OCI-LY1 (cell line): ENCODE data around the gene ITPK1.

Experiments
- H2AFZ ChIP-seq: fragments of 200-600 bp; sonication (generic), shearing (Covaris generic); 2 replicates; pipeline ENCODE4 v1.6.0; 2014; ENCODE audit warnings: antibody characterized with exemption, mild to moderate bottlenecking, low read length
- H3F3A ChIP-seq: fragments of 200-600 bp; sonication (generic), shearing (Covaris generic); 2 replicates; pipeline ENCODE4 v1.6.0; 2014; ENCODE audit warnings: mild to moderate bottlenecking, antibody characterized with exemption, low read length, moderate library complexity; ENCODE audit not compliant: insufficient read depth
- H3K27ac ChIP-seq: fragments of 200-600 bp; sonication (generic); 2 replicates; pipeline ENCODE4 v1.5.1; 2014; ENCODE audit warnings: low read length, mixed run types, mild to moderate bottlenecking, low read depth; ENCODE audit not compliant: poor library complexity, severe bottlenecking
- H3K27me3 ChIP-seq: fragments of 200-600 bp; sonication (generic); 2 replicates; pipeline ENCODE4 v1.6.0; 2014; ENCODE audit warnings: antibody characterized with exemption, mild to moderate bottlenecking, low read length, moderate library complexity; ENCODE audit not compliant: insufficient read depth
- H3K36me3 ChIP-seq: fragments of 200-600 bp; sonication (generic); 2 replicates; pipeline ENCODE4 v1.6.1; 2014; ENCODE audit warnings: mild to moderate bottlenecking, antibody characterized with exemption, low read length, moderate library complexity, mixed read lengths; ENCODE audit not compliant: insufficient read depth
- H3K4me1 ChIP-seq: fragments of 200-600 bp; sonication (generic); 2 replicates; pipeline ENCODE4 v1.5.1; 2014; ENCODE audit warnings: mild to moderate bottlenecking, low read length, moderate library complexity; ENCODE audit not compliant: insufficient read depth, severe bottlenecking
- H3K4me2 ChIP-seq: fragments of 200-600 bp; sonication (generic), shearing (Covaris generic); 2 replicates; pipeline ENCODE4 v1.6.1; 2014; ENCODE audit warnings: low read length
- H3K4me3 ChIP-seq: fragments of 200-600 bp; sonication (generic); 2 replicates; pipeline ENCODE4 v1.5.1; 2014; ENCODE audit warnings: low read length, low read depth, mild to moderate bottlenecking, mixed read lengths; ENCODE audit not compliant: poor library complexity, severe bottlenecking
- H3K79me2 ChIP-seq: fragments of 200-600 bp; shearing (Covaris generic); 2 replicates; pipeline ENCODE4 v1.6.1; 2016; ENCODE audit warnings: mixed run types, low read length, mixed read lengths; ENCODE audit not compliant: insufficient read depth
- H3K9ac ChIP-seq: fragments of 200-600 bp; sonication (generic), shearing (Covaris generic); 2 replicates; pipeline ENCODE4 v1.6.1; 2014; ENCODE audit warnings: mild to moderate bottlenecking, low read length, mixed read lengths
- H3K9me2 ChIP-seq: fragments of 200-600 bp; sonication (generic), shearing (Covaris generic); 2 replicates; pipeline ENCODE4 v1.6.1; 2014; ENCODE audit warnings: low read depth, mild to moderate bottlenecking, low read length, mixed read lengths
- H3K9me3 ChIP-seq: fragments of 200-600 bp; shearing (Covaris generic); 2 replicates; pipeline ENCODE4 v1.6.1; 2014; ENCODE audit warnings: low read length, mixed read lengths
- H4K20me1 ChIP-seq: fragments of 200-600 bp; sonication (generic), shearing (Covaris generic); 2 replicates; pipeline ENCODE4 v1.6.0; 2016; ENCODE audit warnings: mild to moderate bottlenecking, low read length; ENCODE audit not compliant: insufficient read depth
- CTCF ChIP-seq: fragments of 200-600 bp; sonication (generic), shearing (Covaris generic); IDR thresholded peaks from 2 replicates; pipeline ENCODE4 v1.5.1; 2017; ENCODE audit warnings: mild to moderate bottlenecking, antibody characterized with exemption, low read length, moderate library complexity, mixed read lengths
- EZH2 ChIP-seq: fragments of 200-600 bp; sonication (generic), shearing (Covaris generic); IDR thresholded peaks from 2 replicates; pipeline ENCODE4 v1.8.0; 2017; ENCODE audit warnings: borderline replicate concordance, mixed run types, mild to moderate bottlenecking, antibody characterized with exemption, low read length, moderate library complexity, mixed read lengths

ITPK1 gene

GRCh38 chr14:93045211-93045674 is 70.5 kb downstream of the ITPK1 start:
- no peaks in the 10 kb centered on the region for H3K9me2 ChIP-seq
- H3K4me3 ChIP-seq, result no peak overlapping the region
- no peaks in the 10 kb centered on the region for H4K20me1 ChIP-seq
- H3K27ac ChIP-seq, result no peak overlapping the region
- no peak overlapping the region for H3K9ac ChIP-seq
- H3K36me3 ChIP-seq, result no peaks in the 10 kb centered on the region
- H3F3A ChIP-seq, result no peaks in the 10 kb centered on the region
- H3K4me2 ChIP-seq, result no peak overlapping the region
- TF ChIP-seq CTCF (no peak), EZH2 (no peak)
- H3K27me3 ChIP-seq, result peaks cover 8% of the 10 kb centered on the region; the same call in 1 of the 2 replicates
- H3K79me2 ChIP-seq, result no peaks in the 10 kb centered on the region
- no peaks in the 10 kb centered on the region for H3K4me1 ChIP-seq
- H3K9me3 ChIP-seq, result no peaks in the 10 kb centered on the region
- H2AFZ ChIP-seq, result no peak overlapping the region

GRCh38 chr14:93044556-93044955 is 71.2 kb downstream of the ITPK1 start:
- TF ChIP-seq EZH2 (no peak), CTCF (no peak)
- H3K9ac ChIP-seq, result no peak overlapping the region
- no peak overlapping the region for H3K4me2 ChIP-seq
- no peaks in the 10 kb centered on the region for H3K9me3 ChIP-seq
- peaks cover 8% of the 10 kb centered on the region; the same call in 1 of the 2 replicates for H3K27me3 ChIP-seq
- H3K4me3 ChIP-seq, result no peak overlapping the region
- H3K27ac ChIP-seq, result no peak overlapping the region
- no peaks in the 10 kb centered on the region for H3K4me1 ChIP-seq
- no peaks in the 10 kb centered on the region for H3K79me2 ChIP-seq
- no peaks in the 10 kb centered on the region for H3F3A ChIP-seq
- H3K36me3 ChIP-seq, result no peaks in the 10 kb centered on the region
- H4K20me1 ChIP-seq, result no peaks in the 10 kb centered on the region
- no peak overlapping the region for H2AFZ ChIP-seq
- H3K9me2 ChIP-seq, result no peaks in the 10 kb centered on the region

GRCh38 chr14:93044121-93044520 is 71.6 kb downstream of the ITPK1 start:
- no peaks in the 10 kb centered on the region for H3K79me2 ChIP-seq
- no peak overlapping the region for H3K27ac ChIP-seq
- H3K9ac ChIP-seq, result no peak overlapping the region

More at GRCh38 chr14:93044121-93044520, 71.6 kb downstream of the ITPK1 start:
- Histone ChIP-seq H3K36me3 (no peaks in the 10 kb centered on the region), H3K4me1 (no peaks in the 10 kb centered on the region), H3K9me2 (no peaks in the 10 kb centered on the region), H3K4me3 (no peak overlapping the region), H2AFZ (no peak overlapping the region), H3K9me3 (no peaks in the 10 kb centered on the region), H3F3A (no peaks in the 10 kb centered on the region), H3K27me3 (peaks cover 8% of the 10 kb centered on the region; the same call in 1 of the 2 replicates), H3K4me2 (no peak overlapping the region), H4K20me1 (no peaks in the 10 kb centered on the region)
- TF ChIP-seq EZH2 (no peak), CTCF (no peak)
